Measurements from ENCODE around the gene SSBP4.

SSBP4 gene

GRCh38 chr19:18475004-18475453 is 55.8 kb downstream of the SSBP4 start:
- TF ChIP-seq CTCF (IDR thresholded peaks at IDR 0.05; ENCODE audit: low read depth, low read length, missing control alignments) = no peak
- Histone ChIP-seq H3K27me3 (replicated peaks) (no peaks in the 10 kb centered on the region), H3K36me3 (replicated peaks) (peaks cover 4% of the 10 kb centered on the region), H3K4me3 (ENCODE audit: low read depth, low read length) (no peak overlapping the region), H3K27ac (no peak overlapping the region)
- in situ Hi-C loops (cut with HindIII; ENCODE audit: low pct_ligation_motif_present, low sequenced_read_pairs) = no loop called here
- DNase-seq = no peak

GRCh38 chr19:18475762-18476331 is 56.6 kb downstream of the SSBP4 start:
- no peak for TF ChIP-seq CTCF (IDR thresholded peaks at IDR 0.05; ENCODE audit: low read depth, low read length, missing control alignments)
- no peak for DNase-seq
- in situ Hi-C loops (cut with HindIII; ENCODE audit: low pct_ligation_motif_present, low sequenced_read_pairs) = no loop called here

GRCh38 chr19:18476507-18477041 is 57.4 kb downstream of the SSBP4 start:
- Histone ChIP-seq H3K4me3 (ENCODE audit: low read depth, low read length) (no peak overlapping the region), H3K27me3 (replicated peaks) (no peaks in the 10 kb centered on the region), H3K36me3 (replicated peaks) (peaks cover 2% of the 10 kb centered on the region), H3K27ac (no peak overlapping the region)
- no peak for TF ChIP-seq CTCF (IDR thresholded peaks at IDR 0.05; ENCODE audit: low read depth, low read length, missing control alignments)
- no peak for DNase-seq
- in situ Hi-C loops (cut with HindIII; ENCODE audit: low pct_ligation_motif_present, low sequenced_read_pairs) = no loop called here

More at GRCh38 chr19:18475762-18476331, 56.6 kb downstream of the SSBP4 start:
- Histone ChIP-seq H3K27me3 (replicated peaks) (no peaks in the 10 kb centered on the region), H3K27ac (no peak overlapping the region), H3K36me3 (replicated peaks) (peaks cover 2% of the 10 kb centered on the region), H3K4me3 (ENCODE audit: low read depth, low read length) (no peak overlapping the region)

- TF ChIP-seq CTCF (IDR thresholded peaks at IDR 0.05; ENCODE audit: low read depth, low read length, missing control alignments) = peak; percentile 48
- H3K36me3 ChIP-seq (replicated peaks) = peaks cover 2% of the 10 kb centered on the region
- no peak overlapping the region for H3K27ac ChIP-seq
- no peaks in the 10 kb centered on the region for H3K27me3 ChIP-seq (replicated peaks)
- no peak for DNase-seq
- H3K4me3 ChIP-seq (ENCODE audit: low read depth, low read length) = no peak overlapping the region
- in situ Hi-C loops (cut with HindIII; ENCODE audit: low pct_ligation_motif_present, low sequenced_read_pairs) = no loop called here
Observed at GRCh38 chr19:18477042-18477779, 58.0 kb downstream of the SSBP4 start.

- Histone ChIP-seq H3K36me3 (replicated peaks) (no peaks in the 10 kb centered on the region), H3K4me3 (ENCODE audit: low read depth, low read length) (no peak overlapping the region), H3K27me3 (replicated peaks) (no peaks in the 10 kb centered on the region), H3K27ac (no peak overlapping the region)
- no peak for TF ChIP-seq CTCF (IDR thresholded peaks at IDR 0.05; ENCODE audit: low read depth, low read length, missing control alignments)
- in situ Hi-C loops (cut with HindIII; ENCODE audit: low pct_ligation_motif_present, low sequenced_read_pairs) = no loop called here
- no peak for DNase-seq
Observed at GRCh38 chr19:18477974-18478373, 58.8 kb downstream of the SSBP4 start.
